Dendritic cell treated with granulocyte-macrophage colony-stimulating factor and Interleukin-4, amounts not matched to agents 40 ng/mL and 50 ng/mL, for 4 days (primary cell): ENCODE data around the gene UFM1.
A peak's percentile ranks its signal among the peaks of the same experiment; 100 is the strongest.
"Not testable (repeated sequence)": the region's sequence is repeated elsewhere in the genome, so short reads cannot be mapped to it uniquely, and the experiment has no call there.

Source experiments
- H3K27ac Mint-ChIP-seq: one replicate; pipeline ENCODE4 v1.8.0; 2022; ENCODE audit warnings: mild to moderate bottlenecking, mixed read lengths
- H3K27me3 Mint-ChIP-seq: one replicate; pipeline ENCODE4 v1.8.0; 2022; ENCODE audit warnings: mild to moderate bottlenecking, mixed read lengths
- H3K36me3 Mint-ChIP-seq: one replicate; pipeline ENCODE4 v1.8.0; 2022; ENCODE audit warnings: low read depth, mixed read lengths
- H3K4me1 Mint-ChIP-seq: one replicate; pipeline ENCODE4 v1.8.0; 2022; ENCODE audit warnings: low read depth, mixed read lengths
- H3K4me3 Mint-ChIP-seq: one replicate; pipeline ENCODE4 v1.8.0; 2022; ENCODE audit warnings: mild to moderate bottlenecking, moderate library complexity, mixed read lengths
- H3K9me3 Mint-ChIP-seq: one replicate; pipeline ENCODE4 v1.8.0; 2022; ENCODE audit warnings: mixed read lengths
- intact Hi-C: fragments of 100-400 bp; cut with micrococcal nuclease; formaldehyde crosslinking; loops from one replicate; pipeline ENCODE4 v1.15.0; 2022

The UFM1 gene

GRCh38 chr13:38346764-38347163 is 2.9 kb upstream of the UFM1 start:
- Mint-ChIP-seq H3K27me3 (no peaks in the 10 kb centered on the region), H3K27ac (no peak overlapping the region), H3K4me3 (no peak overlapping the region), H3K36me3 (peaks cover 20% of the 10 kb centered on the region), H3K9me3 (no peaks in the 10 kb centered on the region), H3K4me1 (peaks cover 20% of the 10 kb centered on the region)
- intact Hi-C loops, result loop anchor here (5.0 to 10.0 kb wide), 3 partner anchors 688 to 1522 kb away; partner anchors contain the start of genes NHLRC3 and PROSER1

DNA sequence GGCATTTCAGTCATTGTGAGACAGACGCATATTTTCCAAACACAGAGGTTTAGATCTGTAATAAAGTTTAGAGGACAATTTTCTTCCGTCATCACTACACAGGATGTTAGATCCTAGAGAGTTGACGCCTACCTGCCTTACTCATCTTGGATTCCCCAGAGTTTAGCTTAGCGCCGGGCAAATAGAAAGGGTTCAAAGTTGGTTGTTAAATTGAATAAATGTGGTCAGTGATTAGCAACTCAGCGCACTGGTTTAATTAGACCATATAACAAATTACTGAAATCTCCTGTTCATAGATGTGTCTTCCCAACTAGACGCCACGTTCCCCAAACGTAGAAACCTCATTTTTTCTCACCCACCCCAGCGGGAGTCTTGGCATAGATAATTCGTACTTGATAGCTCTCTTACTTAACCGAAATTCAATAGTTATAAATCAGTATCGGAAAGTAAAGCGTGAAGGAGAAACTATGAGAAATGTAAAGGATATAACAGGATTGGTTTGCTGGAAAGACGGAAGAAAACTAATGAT is 726 bp upstream of the UFM1 start:
- Mint-ChIP-seq H3K4me3 (peak overlapping the region; percentile 73), H3K4me1 (peaks cover 25% of the 10 kb centered on the region), H3K27me3 (no peaks in the 10 kb centered on the region), H3K36me3 (peaks cover 26% of the 10 kb centered on the region), H3K9me3 (no peaks in the 10 kb centered on the region), H3K27ac (peak overlapping the region; percentile 92)
- intact Hi-C loops, result loop anchor here (5.0 to 10.0 kb wide), 3 partner anchors 686 to 1524 kb away; partner anchors contain the start of genes NHLRC3 and PROSER1

DNA sequence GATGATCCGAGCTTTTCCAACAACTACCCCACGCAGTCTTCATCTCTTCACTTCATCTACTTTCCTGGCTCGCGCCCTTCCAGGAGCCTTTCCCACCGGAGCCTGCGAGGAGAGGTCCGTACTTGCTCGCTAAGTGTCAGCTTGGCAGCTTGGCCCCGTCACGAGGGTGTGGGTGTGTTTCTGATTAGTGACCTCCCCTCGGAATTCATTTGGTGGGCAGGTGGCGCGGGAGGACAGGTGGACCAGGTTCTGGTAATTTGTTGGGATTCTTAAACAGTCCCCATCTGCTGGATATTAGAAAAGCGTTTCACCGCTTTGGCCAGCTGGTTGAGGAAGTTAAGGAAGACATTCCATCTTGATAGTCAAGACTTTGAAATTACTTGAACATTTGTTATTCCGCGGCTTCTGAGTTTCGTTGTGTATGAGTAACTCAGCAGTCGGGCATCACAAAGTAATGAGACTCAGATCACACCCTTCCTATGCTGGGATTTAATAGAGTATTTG is 515 bp downstream of the UFM1 start:
- intact Hi-C loops, result loop anchor here (5.0 kb wide), 1 partner anchor 47 kb away; no protein-coding TSS in a partner anchor

GRCh38 chr13:38355595-38356119 is 6.0 kb downstream of the UFM1 start:
- Mint-ChIP-seq H3K4me3 (no peak overlapping the region), H3K27ac (no peak overlapping the region), H3K9me3 (no peaks in the 10 kb centered on the region), H3K4me1 (peaks cover 16% of the 10 kb centered on the region), H3K36me3 (peaks cover 40% of the 10 kb centered on the region), H3K27me3 (no peaks in the 10 kb centered on the region)
- intact Hi-C loops, result no loop called here

More for the DNA sequence above, 515 bp downstream of the UFM1 start:
- Mint-ChIP-seq H3K27me3 (no peaks in the 10 kb centered on the region), H3K4me1 (peaks cover 25% of the 10 kb centered on the region), H3K4me3 (peak overlapping the region; percentile 92), H3K27ac (peak overlapping the region; percentile 92), H3K9me3 (no peaks in the 10 kb centered on the region), H3K36me3 (peaks cover 32% of the 10 kb centered on the region)

- peaks cover 6% of the 10 kb centered on the region for H3K4me1 Mint-ChIP-seq
- H3K27ac Mint-ChIP-seq, result no peak overlapping the region
- intact Hi-C loops, result no loop called here
- H3K4me3 Mint-ChIP-seq, result no peak overlapping the region
- no peaks in the 10 kb centered on the region for H3K27me3 Mint-ChIP-seq
- H3K9me3 Mint-ChIP-seq, result no peaks in the 10 kb centered on the region
- peaks cover 45% of the 10 kb centered on the region for H3K36me3 Mint-ChIP-seq
Observed at GRCh38 chr13:38358684-38359083, 9.0 kb downstream of the UFM1 start.

GRCh38 chr13:38361542-38362262 is 12.1 kb downstream of the UFM1 start:
- H3K4me1 Mint-ChIP-seq, result peaks cover 14% of the 10 kb centered on the region
- peak overlapping the region; percentile 18 for H3K27ac Mint-ChIP-seq
- no peaks in the 10 kb centered on the region for H3K27me3 Mint-ChIP-seq
- H3K36me3 Mint-ChIP-seq, result peaks cover 30% of the 10 kb centered on the region
- intact Hi-C loops, result no loop called here
- H3K4me3 Mint-ChIP-seq, result no peak overlapping the region
- no peaks in the 10 kb centered on the region for H3K9me3 Mint-ChIP-seq

- Mint-ChIP-seq H3K4me1 (peaks cover 19% of the 10 kb centered on the region), H3K36me3 (peaks cover 28% of the 10 kb centered on the region), H3K27me3 (no peaks in the 10 kb centered on the region), H3K4me3 (no peak overlapping the region), H3K9me3 (no peaks in the 10 kb centered on the region), H3K27ac (no peak overlapping the region)
- intact Hi-C loops, result no loop called here
Observed at GRCh38 chr13:38363219-38363618, 13.6 kb downstream of the UFM1 start.

GRCh38 chr13:38363746-38364145 is 14.1 kb downstream of the UFM1 start:
- H3K27ac Mint-ChIP-seq, H3K27me3 Mint-ChIP-seq, H3K4me3 Mint-ChIP-seq, intact Hi-C loops, H3K9me3 Mint-ChIP-seq: not testable (repeated sequence)
- Mint-ChIP-seq H3K4me1 (peaks cover 19% of the 10 kb centered on the region), H3K36me3 (peaks cover 22% of the 10 kb centered on the region)

DNA sequence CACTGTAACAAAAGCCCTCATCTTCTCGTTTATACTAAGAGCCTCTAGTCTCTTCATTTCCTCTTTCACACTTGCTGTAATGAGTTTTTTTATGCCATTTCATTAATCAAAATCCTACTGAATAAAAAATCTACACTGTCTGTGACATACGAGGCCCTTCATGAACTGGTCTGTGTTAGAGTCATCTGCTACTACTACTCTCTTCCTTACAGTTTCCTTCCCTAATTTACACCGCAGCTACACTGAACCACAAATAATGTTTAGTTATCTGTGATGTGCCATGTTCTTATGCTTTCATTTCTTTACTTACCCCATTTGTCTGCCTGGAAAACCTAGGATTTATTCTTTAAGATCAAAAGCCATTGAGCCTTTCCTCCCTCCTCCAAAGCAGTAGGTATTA is 16.0 kb downstream of the UFM1 start:
- Mint-ChIP-seq H3K4me1 (peaks cover 19% of the 10 kb centered on the region), H3K27ac (no peak overlapping the region), H3K27me3 (no peaks in the 10 kb centered on the region), H3K9me3 (no peaks in the 10 kb centered on the region), H3K4me3 (no peak overlapping the region), H3K36me3 (peaks cover 22% of the 10 kb centered on the region)
- intact Hi-C loops, result no loop called here

DNA sequence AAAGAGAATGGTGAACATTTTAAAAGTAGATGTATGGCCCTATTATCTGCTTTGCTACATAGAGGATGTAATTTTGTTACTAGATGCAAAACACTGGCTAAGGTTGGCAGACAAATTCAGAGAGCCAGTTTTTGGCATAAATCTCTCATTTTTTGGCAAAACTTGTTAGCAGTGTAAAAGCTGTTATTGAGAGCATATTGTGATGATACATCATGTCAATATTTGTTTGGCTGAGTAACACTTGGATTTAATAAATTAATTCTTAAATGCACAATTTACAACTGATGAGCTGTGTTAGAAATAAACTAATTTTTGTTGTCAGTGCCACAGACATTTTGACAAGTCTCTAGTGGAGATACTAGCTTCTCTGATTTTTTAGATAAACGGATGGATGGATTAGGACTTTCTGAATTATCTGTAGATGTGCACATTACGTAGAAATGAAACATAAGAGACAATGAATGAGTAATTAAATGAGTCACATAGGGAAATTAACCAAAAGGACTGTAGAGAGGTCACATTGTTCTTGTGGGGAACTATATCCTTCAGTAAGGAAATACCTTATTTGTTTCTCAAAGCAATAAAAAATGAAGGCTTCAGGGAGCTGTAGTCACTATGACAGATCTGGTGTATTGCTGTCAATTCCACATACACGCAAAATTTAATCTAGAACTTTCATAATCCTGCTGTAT is 17.4 kb downstream of the UFM1 start:
- H3K4me3 Mint-ChIP-seq, result no peak overlapping the region
- peaks cover 12% of the 10 kb centered on the region for H3K36me3 Mint-ChIP-seq
- intact Hi-C loops, result no loop called here
- H3K27me3 Mint-ChIP-seq, result no peaks in the 10 kb centered on the region
- H3K27ac Mint-ChIP-seq, result no peak overlapping the region
- H3K4me1 Mint-ChIP-seq, result peaks cover 13% of the 10 kb centered on the region
- H3K9me3 Mint-ChIP-seq, result no peaks in the 10 kb centered on the region

DNA sequence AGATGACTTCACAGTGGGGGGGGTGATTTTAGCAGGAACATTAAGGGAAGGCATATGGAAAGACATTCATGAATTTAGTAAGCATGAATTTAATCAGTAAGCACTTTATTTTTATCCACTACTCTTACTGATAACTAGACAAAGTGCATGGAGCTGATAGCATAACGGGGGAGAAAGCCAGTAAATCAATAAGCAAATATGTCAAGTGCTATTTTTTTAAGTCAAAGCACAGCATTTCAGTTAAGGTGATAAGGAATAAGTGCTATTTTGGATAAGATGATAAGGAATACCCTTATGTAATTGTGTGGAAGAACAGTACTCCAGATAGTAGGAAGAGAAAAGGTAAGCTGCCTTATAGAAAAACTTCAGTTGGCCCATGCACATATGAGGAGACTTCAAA is 19.4 kb downstream of the UFM1 start:
- intact Hi-C loops, result no loop called here
- Mint-ChIP-seq H3K27me3 (no peaks in the 10 kb centered on the region), H3K4me1 (peaks cover 13% of the 10 kb centered on the region), H3K9me3 (no peaks in the 10 kb centered on the region), H3K36me3 (no peaks in the 10 kb centered on the region), H3K4me3 (no peak overlapping the region), H3K27ac (no peak overlapping the region)

GRCh38 chr13:38370096-38370495 is 20.4 kb downstream of the UFM1 start:
- H3K27ac Mint-ChIP-seq, H3K36me3 Mint-ChIP-seq, H3K4me3 Mint-ChIP-seq, intact Hi-C loops, H3K9me3 Mint-ChIP-seq, H3K27me3 Mint-ChIP-seq: not testable (repeated sequence)
- H3K4me1 Mint-ChIP-seq, result peaks cover 13% of the 10 kb centered on the region

GRCh38 chr13:38372820-38373383 is 23.3 kb downstream of the UFM1 start:
- Mint-ChIP-seq H3K9me3 (no peaks in the 10 kb centered on the region), H3K36me3 (no peaks in the 10 kb centered on the region), H3K27me3 (no peaks in the 10 kb centered on the region), H3K4me1 (peaks cover 5% of the 10 kb centered on the region), H3K4me3 (no peak overlapping the region), H3K27ac (no peak overlapping the region)
- intact Hi-C loops, result no loop called here

GRCh38 chr13:38376546-38376945 is 26.9 kb downstream of the UFM1 start:
- H3K27me3 Mint-ChIP-seq, result no peaks in the 10 kb centered on the region
- no peaks in the 10 kb centered on the region for H3K36me3 Mint-ChIP-seq
- no peak overlapping the region for H3K27ac Mint-ChIP-seq
- peaks cover 5% of the 10 kb centered on the region for H3K4me1 Mint-ChIP-seq
- no peak overlapping the region for H3K4me3 Mint-ChIP-seq
- H3K9me3 Mint-ChIP-seq, result no peaks in the 10 kb centered on the region
- intact Hi-C loops, result no loop called here
